GM21381 (cell line): ENCODE measurements around the gene OR10R2.
"Not testable (repeated sequence)": the region's sequence is repeated elsewhere in the genome, so short reads cannot be mapped to it uniquely, and the experiment has no call there.

ENCODE experiments used
- ATAC-seq: cut with Tn5 transposase; IDR thresholded peaks from one replicate; pipeline ENCODE4 v1.9.1; 2021; ENCODE audit warnings: mild to moderate bottlenecking, moderate library complexity; ENCODE audit not compliant: unreplicated experiment

The OR10R2 gene

GRCh38 chr1:158471920-158472319 is at the start of gene OR10R2:
TSS of gene OR10R2 (plus strand) at chr1:158472220. CDS start at chr1:158472326, 106 bp downstream.
- ATAC-seq: no peak

GRCh38 chr1:158425027-158425426 is 47.0 kb upstream of the OR10R2 start:
- no peak for ATAC-seq

GRCh38 chr1:158426137-158426536 is 45.9 kb upstream of the OR10R2 start, which contains the start of gene OR10K2:
TSS of gene OR10K2 (minus strand) at chr1:158426237. CDS start at chr1:158420866, 5,371 bp downstream.
- ATAC-seq: no peak

GRCh38 chr1:158430163-158430562 is 41.9 kb upstream of the OR10R2 start:
- not testable (repeated sequence) for ATAC-seq

- no peak for ATAC-seq
Measured at GRCh38 chr1:158434741-158435140, 37.3 kb upstream of the OR10R2 start.

- ATAC-seq: no peak
Measured at GRCh38 chr1:158445376-158445775, 26.6 kb upstream of the OR10R2 start.

- ATAC-seq: no peak
Measured at GRCh38 chr1:158454537-158454936, 17.5 kb upstream of the OR10R2 start.

- ATAC-seq: no peak
Measured at GRCh38 chr1:158457246-158457645, 14.8 kb upstream of the OR10R2 start.

- no peak for ATAC-seq
Measured at GRCh38 chr1:158458263-158458662, 13.8 kb upstream of the OR10R2 start.

GRCh38 chr1:158461534-158461933 is 10.5 kb upstream of the OR10R2 start, which contains the start of gene OR10K1:
TSS of gene OR10K1 (plus strand) at chr1:158461834. CDS start at chr1:158465562, 3,728 bp downstream.
- ATAC-seq: no peak

- ATAC-seq: no peak
Measured at GRCh38 chr1:158485455-158485854, 13.4 kb downstream of the OR10R2 start.

GRCh38 chr1:158491316-158491715 is 19.3 kb downstream of the OR10R2 start:
- no peak for ATAC-seq

GRCh38 chr1:158493054-158493453 is 21.0 kb downstream of the OR10R2 start:
- no peak for ATAC-seq

GRCh38 chr1:158494796-158495195 is 22.8 kb downstream of the OR10R2 start:
- no peak for ATAC-seq

- ATAC-seq: no peak
Measured at GRCh38 chr1:158496374-158496773, 24.4 kb downstream of the OR10R2 start.

GRCh38 chr1:158506369-158506987 is 34.5 kb downstream of the OR10R2 start:
- no peak for ATAC-seq

- ATAC-seq: no peak
Measured at GRCh38 chr1:158507511-158507910, 35.5 kb downstream of the OR10R2 start.

- no peak for ATAC-seq
Measured at GRCh38 chr1:158509471-158510156, 37.6 kb downstream of the OR10R2 start.

GRCh38 chr1:158516966-158517365 is 44.9 kb downstream of the OR10R2 start:
- ATAC-seq: no peak

- no peak for ATAC-seq
Measured at GRCh38 chr1:158520021-158520420, 48.0 kb downstream of the OR10R2 start.

GRCh38 chr1:158520955-158521665 is 49.1 kb downstream of the OR10R2 start:
- ATAC-seq: no peak

- no peak for ATAC-seq
Measured at GRCh38 chr1:158521666-158522058, 49.6 kb downstream of the OR10R2 start.
